GM18498 (cell line): ENCODE data around the gene PRM3.
"Not testable (repeated sequence)": the region's sequence is repeated elsewhere in the genome, so short reads cannot be mapped to it uniquely, and the experiment has no call there.

Experiments used
- ATAC-seq: cut with Tn5 transposase; IDR thresholded peaks from one replicate; pipeline ENCODE4 v1.9.1; 2021; ENCODE audit warnings: mild to moderate bottlenecking, moderate library complexity; ENCODE audit not compliant: unreplicated experiment

The PRM3 gene

GRCh38 chr16:11306381-11306780 is 33.0 kb upstream of the PRM3 start:
- ATAC-seq: no peak

GRCh38 chr16:11303405-11304138 is 30.1 kb upstream of the PRM3 start:
- no peak for ATAC-seq

- no peak for ATAC-seq
Observed at GRCh38 chr16:11302977-11303376, 29.5 kb upstream of the PRM3 start.

GRCh38 chr16:11301645-11302501 is 28.4 kb upstream of the PRM3 start:
- no peak for ATAC-seq

- ATAC-seq: no peak
Observed at GRCh38 chr16:11300560-11300892, 27.1 kb upstream of the PRM3 start.

- ATAC-seq: no peak
Observed at GRCh38 chr16:11299865-11300559, 26.6 kb upstream of the PRM3 start.

- not testable (repeated sequence) for ATAC-seq
Observed at GRCh38 chr16:11298950-11299547, 25.6 kb upstream of the PRM3 start.

GRCh38 chr16:11298143-11298900 is 24.9 kb upstream of the PRM3 start:
- no peak for ATAC-seq

- ATAC-seq: peak; percentile 87
Observed at GRCh38 chr16:11297492-11298142, 24.2 kb upstream of the PRM3 start.

- peak; percentile 23 for ATAC-seq
Observed at GRCh38 chr16:11296706-11297491, 23.5 kb upstream of the PRM3 start.

- no peak for ATAC-seq
Observed at GRCh38 chr16:11296351-11296705, 22.9 kb upstream of the PRM3 start.

- no peak for ATAC-seq
Observed at GRCh38 chr16:11295672-11296071, 22.2 kb upstream of the PRM3 start.

GRCh38 chr16:11292076-11292748 is 18.8 kb upstream of the PRM3 start:
- ATAC-seq: no peak

GRCh38 chr16:11291091-11291703 is 17.8 kb upstream of the PRM3 start:
- no peak for ATAC-seq

GRCh38 chr16:11290102-11290893 is 16.9 kb upstream of the PRM3 start:
- ATAC-seq: no peak

GRCh38 chr16:11289696-11290095 is 16.3 kb upstream of the PRM3 start:
- ATAC-seq: not testable (repeated sequence)

- ATAC-seq: no peak
Observed at GRCh38 chr16:11289202-11289601, 15.8 kb upstream of the PRM3 start.

- ATAC-seq: no peak
Observed at GRCh38 chr16:11285842-11286241, 12.4 kb upstream of the PRM3 start.
